Body of pancreas (tissue), 4 donors: ENCODE results near the gene RAD51B.

Experiments used
- CTCF ChIP-seq, 7 experiments: fragments of 450-650 bp in 4 of 7; fragments of 200-600 bp in 3 of 7; sonication (generic) in 3 of 7; IDR thresholded peaks; one replicate each; pipeline ENCODE4 v1.5.1; 2016 to 2019; ENCODE audit warnings: antibody characterized with exemption in 7 of 7
- POLR2A ChIP-seq, 3 donors: fragments of 450-650 bp; IDR thresholded peaks; one replicate each; pipeline ENCODE4 v1.6.1; 2016; ENCODE audit warnings: antibody characterized with exemption in 3 of 3, mild to moderate bottlenecking in 2 of 3

- TF ChIP-seq CTCF (IDR thresholded peaks at IDR 0.05) = no peak
- TF ChIP-seq POLR2A (IDR thresholded peaks at IDR 0.05) = no peak
Measured at GRCh38 chr14:68397822-68398221, 578.2 kb downstream of the RAD51B start.
